ENCODE results near the gene OTULINL.
"Not testable (repeated sequence)": the region's sequence is repeated elsewhere in the genome, so short reads cannot be mapped to it uniquely, and the experiment has no call there.

OTULINL gene

DNA sequence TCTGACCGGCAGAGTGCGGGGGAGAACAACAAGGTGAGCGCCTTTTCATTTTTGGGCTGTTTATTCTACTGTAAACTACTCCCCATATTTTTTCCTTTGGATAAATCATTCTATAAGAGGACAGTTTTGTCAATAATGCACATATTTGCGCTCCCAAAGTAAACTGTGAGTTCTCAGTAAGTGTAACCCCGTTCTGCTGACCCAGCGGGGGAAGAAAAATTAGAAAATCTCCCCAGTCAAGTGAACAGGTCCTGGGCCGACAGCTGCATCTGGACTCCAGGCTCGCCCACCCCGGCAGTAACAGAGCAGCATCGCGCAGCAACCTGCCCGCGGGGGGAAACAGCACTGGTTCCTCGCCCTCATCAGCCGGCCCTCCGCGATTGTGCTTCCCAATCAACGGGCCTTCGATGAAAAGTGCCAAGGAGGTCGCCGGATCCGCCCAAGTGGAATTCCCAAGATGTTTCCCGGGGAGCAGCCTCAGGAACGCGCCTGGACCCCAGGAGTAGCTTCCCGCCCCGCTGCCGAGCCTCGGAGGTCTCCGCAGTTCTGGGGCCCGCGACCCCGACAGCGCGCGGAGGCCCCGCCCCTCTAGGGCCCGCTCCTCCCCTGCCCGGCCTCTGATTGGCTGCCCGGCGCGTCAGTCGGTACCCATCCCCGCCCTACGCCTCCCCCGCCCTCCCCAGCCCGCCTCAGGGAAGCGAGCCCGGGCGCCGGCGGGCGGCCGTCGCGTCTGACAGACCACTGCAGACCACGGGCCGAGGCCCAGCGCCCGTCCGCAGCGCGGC lies at the start of gene OTULINL:
OTULINL (plus strand) TSS at position 687 of the 785 bp plus-strand sequence. CDS start 103 bp downstream, outside the sequence.
- peak; percentile 50 to 93 (median 85) for DNase-seq
- intact Hi-C loops (cut with DNase I) = no loop called here

DNA sequence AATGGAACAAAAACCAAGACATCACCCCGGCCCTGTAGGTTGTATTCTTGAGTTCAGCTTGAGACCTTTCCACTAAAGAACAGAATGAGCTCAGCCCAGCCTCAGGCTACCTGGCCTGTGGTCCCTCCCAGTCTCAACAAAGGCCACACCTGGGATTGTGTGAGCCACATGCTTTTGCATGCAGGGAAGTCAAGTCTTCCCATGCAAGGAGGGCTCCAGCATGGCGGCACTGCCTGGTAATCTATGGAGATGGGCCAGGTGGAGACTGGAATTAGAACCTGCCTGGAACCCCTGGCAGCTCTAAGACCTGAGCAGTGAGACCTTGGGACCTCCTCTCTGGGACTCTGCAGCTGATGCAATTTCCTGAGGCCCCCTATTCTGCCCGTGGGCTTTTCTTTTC lies 49.4 kb upstream of the OTULINL start:
- DNase-seq = no peak
- intact Hi-C loops (cut with DNase I) = no loop called here

DNA sequence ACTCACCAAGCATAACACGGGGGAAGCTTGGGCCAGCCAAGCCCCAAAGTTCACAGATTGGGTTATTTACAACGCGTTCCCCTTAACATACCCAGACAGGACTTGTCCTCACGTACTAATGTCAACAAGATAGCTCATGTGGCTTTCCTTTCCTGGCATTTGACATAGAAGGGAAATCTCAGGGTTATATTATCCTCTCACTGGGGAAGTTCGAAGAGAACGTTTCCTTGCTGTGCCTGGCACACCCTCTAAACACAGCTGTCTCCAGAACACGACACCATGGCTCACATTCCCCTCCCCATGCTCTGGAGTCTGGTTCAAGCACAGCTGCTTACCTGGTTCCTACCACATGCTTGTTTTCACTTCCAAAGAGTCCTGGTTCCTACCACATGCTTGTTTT lies 46.8 kb upstream of the OTULINL start:
- DNase-seq = no peak
- intact Hi-C loops (cut with DNase I) = no loop called here

DNA sequence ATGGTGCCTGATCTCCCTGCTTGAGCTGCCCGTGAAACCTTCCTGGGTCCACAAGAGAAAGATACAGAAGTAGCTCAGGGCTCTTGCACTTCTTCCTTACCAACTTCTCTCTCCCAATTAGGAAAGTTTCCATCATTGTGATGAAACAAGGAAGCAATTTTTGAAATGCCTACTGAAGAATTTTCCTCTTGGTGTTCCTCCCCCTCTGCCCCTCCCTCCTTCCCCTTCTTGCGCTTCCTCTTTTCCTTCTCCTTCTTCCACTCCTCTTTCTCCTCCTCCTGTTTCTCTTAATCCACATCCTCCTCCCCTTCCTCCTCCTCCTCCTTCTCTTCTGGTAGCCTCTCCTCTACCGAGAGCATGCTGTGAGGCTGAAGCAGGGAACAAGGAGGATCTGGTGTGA lies 36.3 kb upstream of the OTULINL start:
- DNase-seq = no peak
- intact Hi-C loops (cut with DNase I) = no loop called here

DNA sequence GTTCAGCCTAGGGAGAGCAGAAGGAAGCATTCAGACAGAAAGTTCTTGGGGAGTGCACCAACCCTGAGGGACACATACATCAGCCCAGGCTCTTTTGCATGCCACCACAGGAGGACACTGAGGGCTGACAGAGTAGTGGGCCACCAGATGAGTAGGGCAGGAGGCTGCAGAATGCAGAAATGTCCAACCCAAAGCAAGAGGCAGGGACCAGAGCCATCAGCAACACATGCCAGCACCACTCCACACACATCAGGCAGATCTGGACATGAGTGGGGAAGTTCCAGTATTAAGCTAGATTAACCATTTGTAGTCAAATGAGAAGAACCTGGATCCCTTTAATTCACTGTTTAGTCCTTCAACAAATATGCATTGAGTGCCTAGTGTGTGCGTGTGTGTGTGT lies 35.7 kb upstream of the OTULINL start:
- intact Hi-C loops (cut with DNase I) = no loop called here
- DNase-seq = no peak

DNA sequence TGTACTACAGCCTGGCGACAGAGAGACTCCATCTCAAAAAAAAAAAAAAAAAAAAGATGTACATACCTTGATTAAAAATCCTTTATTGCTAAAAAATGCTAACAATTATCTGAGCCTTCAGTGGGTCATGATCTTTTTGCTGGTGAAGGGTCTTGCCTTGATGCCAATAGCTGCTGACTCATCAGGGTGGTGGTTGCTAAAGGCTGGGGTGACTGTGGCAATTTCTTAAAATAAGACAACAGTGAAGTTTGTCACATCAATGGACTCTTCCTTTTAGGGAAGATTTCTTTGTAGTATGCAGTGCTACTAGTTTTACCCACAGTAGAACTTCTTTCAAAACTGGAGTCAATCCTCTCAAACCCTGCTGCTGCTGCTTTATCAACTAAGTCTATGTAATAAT lies 33.9 kb upstream of the OTULINL start:
- DNase-seq = no peak
- intact Hi-C loops (cut with DNase I) = no loop called here

DNA sequence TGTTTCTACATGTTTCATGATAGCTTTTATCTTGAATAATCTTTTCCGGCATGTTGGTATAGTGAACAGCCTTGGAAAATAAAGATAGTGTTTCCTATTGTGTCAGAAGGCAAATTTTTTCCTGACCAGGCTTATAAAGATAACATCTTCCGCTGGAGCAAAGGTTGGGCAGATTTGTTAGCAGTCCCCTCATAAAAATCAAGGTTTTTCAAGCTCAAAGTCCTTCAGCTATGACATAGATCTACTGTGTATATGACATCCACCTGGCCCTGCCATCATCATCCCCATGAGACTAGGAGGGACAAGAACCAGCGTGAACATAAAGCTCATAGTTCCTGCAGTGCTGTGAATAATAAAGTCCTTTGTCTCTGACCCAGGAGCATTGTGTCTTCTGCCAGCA lies 30.4 kb upstream of the OTULINL start:
- intact Hi-C loops (cut with DNase I) = no loop called here
- DNase-seq = no peak

DNA sequence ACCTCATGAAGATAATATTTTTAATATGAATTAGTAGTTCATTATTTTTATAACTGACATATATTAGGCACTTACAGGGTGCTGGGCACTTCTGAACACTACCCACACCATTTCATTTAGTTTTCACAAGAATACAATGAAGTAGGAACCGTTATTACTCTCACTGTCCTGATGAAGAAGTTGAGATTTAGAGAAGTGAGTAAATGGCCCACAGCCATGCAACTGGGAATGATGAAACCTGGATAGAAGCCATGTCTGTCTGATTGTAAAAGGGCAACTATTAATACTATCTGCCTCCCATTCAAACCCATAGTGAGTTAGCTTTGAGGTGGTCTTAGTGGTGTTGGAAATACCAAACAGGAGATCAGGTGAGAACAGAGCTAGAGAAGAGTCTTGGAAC lies 29.6 kb upstream of the OTULINL start:
- intact Hi-C loops (cut with DNase I) = no loop called here
- peak in 1 of 42 donors; percentile 30 for DNase-seq

DNA sequence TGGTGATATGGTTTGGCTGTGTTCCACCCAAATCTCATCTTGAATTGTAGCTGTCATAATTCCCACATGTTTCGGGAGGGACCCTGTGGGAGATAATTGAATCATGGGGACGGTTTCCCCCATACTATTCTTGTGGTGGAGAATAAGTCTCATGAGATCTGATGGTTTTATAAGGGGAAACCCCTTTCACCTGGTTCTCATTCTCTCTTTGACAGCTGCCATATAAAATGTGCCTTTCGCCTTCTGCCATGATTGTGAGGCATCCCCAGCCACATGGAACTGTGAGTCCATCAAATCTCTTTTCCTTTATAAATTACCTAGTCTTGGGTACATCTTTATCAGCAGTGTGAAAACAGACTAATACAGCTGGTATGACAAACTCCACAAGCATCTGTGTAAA lies 27.3 kb upstream of the OTULINL start:
- DNase-seq; intact Hi-C loops (cut with DNase I): not testable (repeated sequence)

DNA sequence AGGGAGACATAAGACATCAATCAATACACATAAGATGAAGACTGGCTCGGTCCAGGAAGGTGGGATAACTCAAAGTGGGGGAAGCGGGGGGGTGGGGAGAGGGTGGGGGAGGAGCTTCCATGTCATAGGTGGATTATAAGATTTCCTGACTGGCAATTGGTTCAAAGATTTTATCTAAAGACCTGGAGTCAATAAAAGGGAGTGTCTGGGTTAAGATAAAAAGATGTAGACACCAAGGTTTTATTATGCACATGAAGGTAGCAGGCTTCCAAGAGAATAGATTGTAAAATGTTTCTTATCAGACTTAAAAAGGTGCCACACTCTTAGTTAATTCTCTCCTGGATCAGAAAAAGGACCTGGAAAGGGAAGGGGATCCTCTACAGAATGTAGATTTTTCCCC lies 25.6 kb upstream of the OTULINL start:
- no peak for DNase-seq
- intact Hi-C loops (cut with DNase I) = no loop called here

DNA sequence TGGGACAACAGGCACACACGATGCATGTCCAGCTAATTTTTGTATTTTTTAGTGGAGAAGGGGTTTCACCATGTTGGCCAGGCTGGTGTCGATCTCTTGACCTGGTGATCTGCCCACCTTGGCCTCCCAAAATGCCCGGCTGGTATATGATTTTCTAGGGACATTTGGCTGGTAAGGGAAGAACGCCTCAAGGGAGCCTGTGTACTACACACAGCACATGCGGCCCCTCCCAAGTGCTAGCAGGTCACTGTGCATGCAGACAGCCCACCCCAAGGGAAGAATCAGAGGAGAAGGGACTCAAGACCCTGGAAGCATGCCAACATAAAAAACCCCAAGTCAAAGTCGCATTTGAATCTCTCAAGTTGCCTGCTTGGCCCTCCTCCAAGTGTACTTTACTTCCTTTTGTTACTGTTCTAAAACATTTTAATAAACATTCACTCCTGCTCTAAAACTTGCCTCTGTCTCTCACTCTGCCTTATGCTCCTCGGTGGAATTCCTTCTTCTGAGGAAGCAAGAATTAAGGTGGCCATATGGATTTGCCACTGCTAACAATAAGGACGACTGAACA lies 24.3 kb upstream of the OTULINL start:
- DNase-seq = no peak
- intact Hi-C loops (cut with DNase I) = no loop called here

DNA sequence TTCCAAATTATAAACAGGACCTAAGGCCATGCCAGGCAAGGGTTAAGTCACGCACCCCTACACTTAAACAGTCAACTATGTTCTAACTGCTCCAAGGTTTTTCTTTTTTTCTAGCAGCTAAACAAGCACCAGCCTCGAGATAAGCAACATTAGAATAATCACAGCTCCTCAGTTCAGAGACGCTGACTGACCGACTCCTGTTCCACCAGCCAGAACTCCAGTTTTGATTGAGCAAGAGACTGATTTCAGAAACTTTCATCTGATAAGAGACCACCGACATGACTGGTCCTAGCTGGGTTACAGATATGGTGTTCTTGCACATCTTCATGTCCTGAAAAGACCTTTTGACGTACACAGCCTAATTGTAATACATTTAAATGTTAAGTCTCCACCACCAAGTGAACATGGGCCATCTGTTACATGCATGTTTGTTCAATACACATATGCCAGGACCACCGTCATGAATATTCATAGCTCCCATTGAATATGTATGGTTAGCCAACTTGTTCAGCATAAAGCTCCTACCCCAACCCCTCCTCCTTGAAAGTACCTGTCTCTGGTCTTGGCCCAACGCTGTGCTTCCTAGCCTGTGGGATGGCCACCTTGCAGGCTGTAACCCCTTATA lies 23.7 kb upstream of the OTULINL start:
- no peak for DNase-seq
- intact Hi-C loops (cut with DNase I) = no loop called here

DNA sequence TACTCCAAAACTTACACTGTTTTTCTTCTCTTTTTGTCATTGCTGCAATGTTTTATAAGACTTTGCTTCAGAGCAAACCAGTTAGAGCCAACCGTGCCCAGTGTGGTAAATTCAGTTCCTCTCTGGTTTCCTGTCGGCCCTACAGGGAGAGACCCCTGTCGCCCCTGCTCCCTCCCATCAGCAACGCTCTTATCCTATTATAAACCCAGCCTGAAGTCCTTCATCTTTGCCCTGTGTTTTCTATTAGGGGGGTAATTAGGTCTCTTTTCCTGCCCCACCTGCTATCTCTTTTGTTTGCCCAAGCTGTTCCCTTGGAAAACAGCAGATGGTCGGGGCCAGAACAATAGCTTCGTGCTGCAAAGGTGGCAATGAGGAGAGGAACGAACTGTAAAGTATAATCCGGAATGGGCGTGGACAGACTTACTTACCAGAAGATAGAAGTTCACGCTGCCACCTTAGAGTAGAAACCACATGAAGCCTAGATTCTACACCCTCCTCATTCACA lies 21.4 kb upstream of the OTULINL start:
- intact Hi-C loops (cut with DNase I) = no loop called here
- DNase-seq = peak in 1 of 42 donors; percentile 9

DNA sequence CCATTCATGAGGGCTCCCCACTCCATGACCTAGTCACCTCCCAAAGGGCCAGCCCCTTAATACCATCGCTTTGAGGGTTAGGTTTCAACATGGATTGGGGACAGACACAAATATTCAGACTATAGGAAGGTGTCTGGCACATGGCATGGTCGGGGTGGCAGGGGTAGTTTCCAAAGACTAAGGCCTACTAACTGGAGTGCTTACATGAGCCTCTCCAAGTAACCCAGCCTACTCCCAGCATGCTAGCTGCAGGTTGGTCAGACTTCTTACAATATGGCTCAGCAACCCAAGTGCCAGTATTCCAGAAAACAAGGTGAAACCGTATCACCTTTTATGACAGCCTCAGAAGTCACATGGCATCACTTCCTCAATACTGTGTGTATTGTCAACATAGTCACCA lies 19.9 kb upstream of the OTULINL start:
- intact Hi-C loops (cut with DNase I) = no loop called here
- no peak for DNase-seq

DNA sequence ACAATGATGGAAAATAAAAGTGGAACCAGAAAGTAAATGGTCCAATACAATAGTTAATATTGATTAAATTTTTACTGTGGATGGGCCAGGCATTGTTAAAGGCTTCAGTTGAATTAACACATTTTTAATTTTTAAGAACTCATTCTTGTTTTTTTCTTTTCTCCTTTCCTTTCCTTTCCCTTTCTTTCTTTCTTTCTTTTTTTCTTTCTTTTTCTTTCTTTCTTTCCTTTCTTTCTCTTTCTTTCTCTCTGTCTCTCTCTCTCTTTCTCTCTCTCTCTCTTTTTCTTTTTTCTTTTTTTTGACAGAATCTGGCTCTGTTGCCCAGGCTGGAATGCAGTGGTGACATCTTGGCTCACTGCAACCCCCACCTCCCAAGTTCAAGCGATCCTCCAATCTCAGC lies 13.3 kb upstream of the OTULINL start:
- DNase-seq = no peak
- intact Hi-C loops (cut with DNase I) = no loop called here

DNA sequence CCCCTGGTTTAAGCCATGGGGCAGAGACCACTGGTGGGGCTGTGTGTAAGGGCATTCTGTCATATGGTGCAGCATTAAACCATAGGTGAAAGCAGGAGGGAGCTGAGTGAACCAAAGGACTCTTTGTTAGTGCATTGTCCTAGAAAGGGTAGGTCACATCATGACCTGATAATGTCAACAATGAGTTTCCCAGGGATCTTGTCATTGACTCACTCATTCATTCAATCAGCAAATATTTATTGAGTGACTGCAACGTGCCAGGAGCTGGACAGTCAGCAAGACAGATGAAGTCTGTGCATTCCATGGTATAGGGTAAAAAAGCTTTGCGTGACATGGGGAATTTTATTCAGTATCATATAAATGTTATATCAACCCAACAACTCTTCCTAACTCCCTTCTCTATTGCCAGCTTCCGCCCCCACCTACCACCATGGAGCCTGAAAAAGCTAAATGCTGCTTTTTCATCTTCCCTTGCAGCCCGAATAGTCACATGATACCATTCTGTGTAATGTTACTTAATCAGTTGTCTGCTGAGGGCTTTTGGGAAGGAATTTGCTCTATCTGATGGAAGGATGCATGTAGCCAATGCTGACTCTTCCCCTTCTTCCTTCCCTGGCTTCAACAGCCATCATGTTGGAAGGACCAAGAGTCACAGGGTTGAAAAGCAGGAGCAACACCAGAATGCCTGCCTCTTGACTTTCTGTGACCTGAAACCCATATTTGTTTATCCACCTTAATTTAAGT lies 11.5 kb upstream of the OTULINL start:
- intact Hi-C loops (cut with DNase I) = no loop called here
- DNase-seq = no peak

DNA sequence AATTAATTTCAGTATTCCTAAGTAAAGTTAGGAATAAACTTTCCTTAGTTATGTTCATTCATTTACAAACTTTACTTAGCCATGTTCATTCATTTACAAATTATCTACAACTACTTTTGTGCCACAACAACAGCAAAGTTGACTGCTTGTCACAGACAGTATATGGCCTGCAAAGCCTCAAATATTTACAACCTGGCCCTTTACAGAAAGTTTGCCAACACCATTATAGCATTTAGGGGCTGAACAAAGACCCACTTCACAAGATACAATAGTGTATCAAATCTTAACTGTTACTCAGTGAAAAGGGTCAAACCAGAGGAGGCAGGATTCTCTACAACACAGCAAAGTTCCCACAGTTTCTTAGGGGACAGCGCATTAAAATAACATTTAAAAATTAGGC lies 9.7 kb upstream of the OTULINL start:
- intact Hi-C loops (cut with DNase I) = no loop called here

DNA sequence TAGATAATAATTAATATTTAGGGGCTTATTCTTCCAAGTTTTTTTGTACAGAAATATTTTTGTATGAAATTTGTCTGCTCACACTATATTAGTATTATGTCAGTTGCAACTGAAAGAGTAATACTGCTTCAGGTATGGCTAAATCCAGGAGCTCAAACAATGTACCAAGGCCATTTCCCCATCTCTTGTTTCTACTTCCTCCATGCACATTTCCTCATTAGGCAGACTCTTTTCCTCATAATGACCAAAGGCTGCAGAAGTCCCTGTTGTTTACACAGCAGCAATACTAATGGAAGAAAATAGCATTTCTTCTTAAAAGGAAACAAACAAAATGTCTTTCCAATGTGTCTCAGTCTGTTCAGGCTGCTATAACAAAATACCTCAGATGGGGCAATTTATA lies 9.2 kb upstream of the OTULINL start:
- intact Hi-C loops (cut with DNase I) = no loop called here
- no peak for DNase-seq

More for the DNA sequence above, 9.7 kb upstream of the OTULINL start:
- DNase-seq = no peak

DNA sequence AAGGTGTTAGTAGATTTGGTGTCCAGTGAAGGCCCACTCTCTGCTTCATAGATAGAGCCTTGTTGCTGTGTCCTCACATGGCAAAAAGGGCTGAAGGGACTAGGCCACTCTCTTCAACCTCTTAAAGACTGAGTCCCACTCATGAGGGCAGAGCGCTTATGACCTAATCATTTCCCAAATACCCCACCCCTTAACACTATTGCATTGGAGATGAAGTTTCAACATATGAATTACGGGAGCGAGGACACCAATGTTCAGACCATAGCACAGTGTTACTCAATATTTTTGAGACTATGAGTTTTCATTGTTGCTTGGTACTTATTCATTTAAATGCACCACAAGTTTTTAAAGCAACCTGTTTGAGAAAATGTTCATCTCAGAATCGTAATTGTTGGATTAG lies 8.8 kb upstream of the OTULINL start:
- intact Hi-C loops (cut with DNase I) = no loop called here
- DNase-seq = no peak

DNA sequence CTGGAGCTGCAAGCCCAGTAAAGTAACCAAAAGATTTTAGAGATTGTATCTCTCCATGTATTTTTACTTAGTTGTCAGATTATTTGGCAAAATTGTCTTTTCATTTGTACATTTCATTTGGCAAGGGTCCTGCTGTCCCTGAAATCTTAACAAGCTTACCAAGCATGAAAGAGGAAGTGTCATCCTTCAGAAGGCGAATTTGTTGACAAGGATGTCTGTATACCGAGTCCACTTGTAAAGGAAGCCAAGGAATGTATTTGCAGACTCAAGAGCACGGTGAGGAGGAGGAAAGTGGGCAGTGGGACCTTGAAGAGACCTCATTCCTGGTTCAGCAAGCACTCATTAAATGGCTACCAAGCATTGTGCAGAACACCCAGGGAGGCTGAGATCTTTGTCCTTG lies 7.5 kb upstream of the OTULINL start:
- DNase-seq = no peak
- intact Hi-C loops (cut with DNase I) = no loop called here
